Measurements from ENCODE around the gene SLC35G6.
"Not testable (repeated sequence)": the region's sequence is repeated elsewhere in the genome, so short reads cannot be mapped to it uniquely, and the experiment has no call there.

Gene SLC35G6

GRCh38 chr17:7478276-7479212 lies 2.7 kb upstream of the SLC35G6 start:
- peak; percentile 16 to 29 for DNase-seq (ENCODE audit: low read depth in 2 of 2, low spot score in 1 of 2)

- peak; percentile 31 to 33 for DNase-seq (ENCODE audit: low read depth in 2 of 2, low spot score in 1 of 2)
Observed at GRCh38 chr17:7479213-7480088, 1.8 kb upstream of the SLC35G6 start, which contains the start of gene ZBTB4. TSS of gene ZBTB4 (minus strand) at chr17:7479631. CDS start at chr17:7466801, 12,830 bp downstream.

- no peak for DNase-seq (ENCODE audit: low read depth in 2 of 2, low spot score in 1 of 2)
Observed at GRCh38 chr17:7480089-7480384, 1.2 kb upstream of the SLC35G6 start.

GRCh38 chr17:7481842-7482741 lies 846 bp downstream of the SLC35G6 start:
- not testable (repeated sequence) for DNase-seq (ENCODE audit: low read depth in 2 of 2, low spot score in 1 of 2)

GRCh38 chr17:7482742-7483088 lies 1.5 kb downstream of the SLC35G6 start:
- DNase-seq (ENCODE audit: low read depth in 2 of 2, low spot score in 1 of 2) = not testable (repeated sequence)

- peak; percentile 85 to 94 for DNase-seq (ENCODE audit: low read depth in 2 of 2, low spot score in 1 of 2)
Observed at GRCh38 chr17:7483255-7484066, 2.2 kb downstream of the SLC35G6 start.

- peak; percentile 96 for DNase-seq (ENCODE audit: low read depth in 2 of 2, low spot score in 1 of 2)
Observed at GRCh38 chr17:7484067-7484918, 3.0 kb downstream of the SLC35G6 start, which contains the start of gene POLR2A. TSS of gene POLR2A (plus strand) at chr17:7484366.

GRCh38 chr17:7484919-7485377 lies 3.7 kb downstream of the SLC35G6 start:
- DNase-seq (ENCODE audit: low read depth in 2 of 2, low spot score in 1 of 2) = no peak

GRCh38 chr17:7486181-7486580 lies 4.9 kb downstream of the SLC35G6 start:
- DNase-seq (ENCODE audit: low read depth in 2 of 2, low spot score in 1 of 2) = no peak

- no peak for DNase-seq (ENCODE audit: low read depth in 2 of 2, low spot score in 1 of 2)
Observed at GRCh38 chr17:7490144-7490543, 8.9 kb downstream of the SLC35G6 start.

- DNase-seq (ENCODE audit: low read depth in 2 of 2, low spot score in 1 of 2) = no peak
Observed at GRCh38 chr17:7491583-7491982, 10.3 kb downstream of the SLC35G6 start.

- DNase-seq (ENCODE audit: low read depth in 2 of 2, low spot score in 1 of 2) = no peak
Observed at GRCh38 chr17:7493941-7494340, 12.7 kb downstream of the SLC35G6 start.

GRCh38 chr17:7495906-7496434 lies 14.7 kb downstream of the SLC35G6 start:
- no peak for DNase-seq (ENCODE audit: low read depth in 2 of 2, low spot score in 1 of 2)

- no peak for DNase-seq (ENCODE audit: low read depth in 2 of 2, low spot score in 1 of 2)
Observed at GRCh38 chr17:7496470-7497183, 15.4 kb downstream of the SLC35G6 start.

GRCh38 chr17:7497228-7497627 lies 16.0 kb downstream of the SLC35G6 start:
- no peak for DNase-seq (ENCODE audit: low read depth in 2 of 2, low spot score in 1 of 2)

- no peak for DNase-seq (ENCODE audit: low read depth in 2 of 2, low spot score in 1 of 2)
Observed at GRCh38 chr17:7497636-7498035, 16.4 kb downstream of the SLC35G6 start.

- no peak for DNase-seq (ENCODE audit: low read depth in 2 of 2, low spot score in 1 of 2)
Observed at GRCh38 chr17:7499161-7499560, 17.9 kb downstream of the SLC35G6 start.

GRCh38 chr17:7501729-7502128 lies 20.5 kb downstream of the SLC35G6 start:
- DNase-seq (ENCODE audit: low read depth in 2 of 2, low spot score in 1 of 2) = no peak

All from stimulated activated CD8-positive, alpha-beta memory T cell treated with anti-CD3 and anti-CD28 coated beads, Interleukin-4, amount 100 ng/mL, for 4 hours (primary cell).